GM18867 (cell line): ENCODE data around the gene ZNF264.
"Not testable (repeated sequence)": the region's sequence is repeated elsewhere in the genome, so short reads cannot be mapped to it uniquely, and the experiment has no call there.

Experiments used
- ATAC-seq: cut with Tn5 transposase; IDR thresholded peaks from one replicate; pipeline ENCODE4 v1.9.1; 2021; ENCODE audit warnings: mild to moderate bottlenecking, moderate library complexity; ENCODE audit not compliant: unreplicated experiment

The ZNF264 gene

GRCh38 chr19:57244513-57244912 lies 53.2 kb downstream of the ZNF264 start:
- no peak for ATAC-seq

DNA sequence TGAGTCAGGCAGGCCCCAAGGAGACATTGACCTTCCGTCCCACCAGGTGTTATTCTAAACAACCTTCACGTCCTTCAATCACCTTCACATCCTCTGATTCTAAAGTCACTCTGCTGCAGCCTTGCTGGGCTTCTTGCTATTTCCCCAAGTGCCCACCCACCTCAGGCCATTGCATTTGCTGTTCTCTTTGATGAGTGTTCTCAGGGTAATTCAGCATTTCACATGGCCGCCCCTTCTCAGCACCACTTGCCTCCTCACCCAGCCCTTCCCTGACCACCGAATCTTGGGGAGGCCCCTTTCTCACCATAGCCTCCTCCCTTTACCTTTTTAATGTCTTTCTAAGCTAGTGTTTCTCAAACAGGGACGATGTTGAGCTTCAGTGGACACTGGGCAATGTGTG lies 53.8 kb downstream of the ZNF264 start:
- no peak for ATAC-seq

- ATAC-seq = no peak
Measured at GRCh38 chr19:57245959-57246358, 54.7 kb downstream of the ZNF264 start.

DNA sequence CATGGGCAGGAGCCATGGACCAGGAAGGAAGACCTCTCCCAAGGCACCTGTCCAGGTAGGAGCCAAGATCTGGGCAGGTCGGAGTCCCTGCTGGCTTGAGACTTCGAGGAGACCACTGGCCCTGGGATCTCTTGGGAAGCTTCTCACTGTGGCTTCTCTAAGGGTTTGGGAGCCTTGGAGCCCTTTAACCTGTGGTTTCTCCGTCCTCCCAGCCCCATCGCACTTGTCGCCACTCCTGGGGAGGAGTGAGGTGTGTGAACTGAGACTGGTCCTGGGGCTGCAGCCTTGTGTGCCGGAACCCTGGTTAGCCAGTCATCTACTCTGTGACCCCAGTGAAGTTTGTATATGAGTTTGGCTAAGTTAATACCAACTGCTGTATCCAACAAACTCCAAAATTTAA lies 57.3 kb downstream of the ZNF264 start:
- ATAC-seq = no peak

DNA sequence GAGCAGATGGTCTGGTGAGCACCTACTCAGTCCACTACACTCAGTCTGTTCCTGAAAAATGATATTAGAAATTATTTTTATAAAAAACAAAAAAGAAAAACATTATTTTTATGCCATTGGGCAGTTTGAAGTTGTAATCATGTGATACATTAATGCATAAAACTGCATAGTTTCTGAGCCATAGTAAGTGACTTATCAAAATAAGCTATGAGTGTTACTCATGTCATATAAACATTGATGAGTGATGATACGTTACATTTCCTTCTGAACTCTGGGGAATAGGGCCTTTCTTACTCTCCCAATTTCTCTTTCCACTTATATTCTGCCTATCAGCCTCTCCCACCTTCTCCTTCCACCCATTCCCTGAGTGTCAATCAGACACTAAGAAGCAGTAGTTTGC lies 58.0 kb downstream of the ZNF264 start:
- ATAC-seq = no peak

DNA sequence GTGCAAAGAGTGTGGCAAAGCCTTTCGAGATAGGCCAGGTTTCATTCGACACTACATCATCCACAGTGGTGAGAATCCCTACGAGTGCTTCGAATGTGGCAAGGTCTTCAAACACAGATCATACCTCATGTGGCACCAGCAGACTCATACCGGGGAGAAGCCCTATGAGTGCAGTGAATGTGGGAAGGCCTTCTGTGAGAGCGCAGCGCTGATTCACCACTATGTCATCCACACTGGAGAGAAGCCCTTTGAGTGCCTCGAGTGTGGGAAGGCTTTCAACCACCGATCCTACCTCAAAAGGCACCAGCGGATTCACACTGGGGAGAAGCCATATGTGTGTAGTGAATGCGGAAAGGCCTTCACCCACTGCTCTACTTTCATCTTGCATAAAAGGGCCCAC lies 62.5 kb downstream of the ZNF264 start:
- ATAC-seq = not testable (repeated sequence)

GRCh38 chr19:57262044-57262443 lies 70.7 kb downstream of the ZNF264 start:
- ATAC-seq = no peak

DNA sequence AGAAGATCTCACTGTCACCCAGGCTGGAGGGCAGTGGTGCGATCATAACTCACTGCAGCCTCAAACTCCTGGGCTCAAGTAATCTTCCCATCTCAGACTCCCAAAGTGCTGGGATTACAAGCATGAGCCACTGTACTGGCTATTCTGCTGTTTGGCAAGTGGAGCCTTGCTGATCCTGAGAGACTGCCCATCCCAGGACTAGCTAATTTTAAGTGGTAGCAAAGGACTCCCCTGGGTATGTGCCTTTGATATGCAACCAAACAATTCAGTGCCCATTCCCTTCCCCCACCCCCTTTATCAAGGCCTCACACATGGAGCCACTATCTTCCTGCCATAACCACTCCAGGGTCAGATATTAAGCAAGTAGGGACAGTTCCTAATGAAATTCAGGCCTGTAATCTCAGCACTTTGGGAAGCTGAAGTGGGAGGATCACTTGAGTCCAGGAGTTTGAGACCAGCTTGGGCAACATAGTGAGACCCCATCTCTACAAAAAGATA lies 72.0 kb downstream of the ZNF264 start:
- ATAC-seq = no peak

GRCh38 chr19:57267291-57267690 lies 76.0 kb downstream of the ZNF264 start:
- ATAC-seq = no peak

- peak; percentile 60 for ATAC-seq
Measured at GRCh38 chr19:57269515-57270250, 78.4 kb downstream of the ZNF264 start.

GRCh38 chr19:57271280-57271679 lies 80.0 kb downstream of the ZNF264 start:
- ATAC-seq = no peak
